DND-41 (cell line): Measurements from ENCODE around the gene CTNNA1.
"Not testable (repeated sequence)": the region's sequence is repeated elsewhere in the genome, so short reads cannot be mapped to it uniquely, and the experiment has no call there.

Source experiments
- CTCF ChIP-seq: IDR thresholded peaks from 2 replicates; pipeline ENCODE4 v1.5.1; 2012; ENCODE audit warnings: borderline replicate concordance, low read length, moderate library complexity, mild to moderate bottlenecking; ENCODE audit not compliant: poor library complexity, severe bottlenecking; ENCODE audit errors: extremely low read depth
- EZH2 ChIP-seq: IDR thresholded peaks from 3 replicates; pipeline ENCODE4 v1.6.1; 2012; ENCODE audit warnings: borderline replicate concordance, low read depth, mild to moderate bottlenecking, moderate library complexity, low read length, inconsistent platforms; ENCODE audit not compliant: severe bottlenecking

DNA sequence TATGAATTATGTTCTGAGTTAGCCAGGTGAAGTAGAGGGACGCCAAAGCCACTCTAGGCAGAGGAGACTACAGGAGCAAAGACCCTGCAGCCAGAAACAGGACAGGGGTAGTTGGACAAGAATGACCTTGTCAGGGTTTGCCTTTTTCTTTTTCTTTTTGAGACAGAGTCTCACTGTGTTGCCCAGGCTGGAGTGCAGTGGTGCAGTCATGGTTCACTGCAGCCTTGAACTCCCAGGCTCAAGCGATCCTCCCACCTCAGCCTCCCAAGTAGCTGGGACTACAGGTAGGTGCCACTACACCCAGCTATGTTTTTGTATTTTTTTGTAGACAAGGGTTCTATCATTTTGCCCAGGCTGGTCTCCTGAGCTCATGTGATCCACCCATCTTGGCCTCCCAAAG lies 1.9 kb upstream of the CTNNA1 start:
- not testable (repeated sequence) for TF ChIP-seq CTCF, EZH2
